HEK293 (cell line): ENCODE measurements around the gene ARL6IP5.

Source experiments
- CTCF ChIA-PET: fragments of 350-600 bp; formaldehyde crosslinking; extraction: SDS; loops from one replicate; lab custom pipeline; 2021; ENCODE audit warnings: antibody characterized with exemption; lab: Yijun Ruan, JAX
- POLR2A ChIA-PET: fragments of 300-600 bp; formaldehyde crosslinking; extraction: SDS; loops from one replicate; lab custom pipeline; 2020; ENCODE audit warnings: antibody characterized with exemption, inconsistent platforms; lab: Yijun Ruan, JAX
- H3K27ac ChIP-seq: fragments of 200-500 bp; sonication (Bioruptor generic); 2 replicates; pipeline ENCODE4 v1.5.1; 2014; ENCODE audit warnings: low read depth, low read length, control low read depth, inconsistent platforms; ENCODE audit errors: extremely low read depth
- H3K36me3 ChIP-seq, 2 experiments: fragments of 200-500 bp in 1 of 2; sonication (Bioruptor generic) in 1 of 2; 1 replicate in 1 of 2; 2 replicates in 1 of 2; pipeline ENCODE4 v1.5.1; 2014 to 2017; ENCODE audit warnings: inconsistent platforms in 2 of 2, low read length in 2 of 2; ENCODE audit not compliant: control insufficient read depth in 2 of 2, insufficient read depth in 1 of 2
- H3K4me1 ChIP-seq: fragments of 200-500 bp; sonication (Bioruptor generic); 2 replicates; pipeline ENCODE4 v1.5.1; 2014; ENCODE audit warnings: mild to moderate bottlenecking, low read length, inconsistent platforms; ENCODE audit not compliant: control insufficient read depth, insufficient read depth
- H3K4me3 ChIP-seq: 2 replicates; pipeline ENCODE4 v1.5.1; 2011; ENCODE audit warnings: low read depth, mild to moderate bottlenecking, control low read depth, low read length, moderate library complexity
- H3K9me3 ChIP-seq: fragments of 200-500 bp; sonication (Bioruptor generic); 2 replicates; pipeline ENCODE4 v1.5.1; 2014; ENCODE audit warnings: low read depth, low read length, inconsistent platforms; ENCODE audit not compliant: control insufficient read depth, insufficient read depth
- GFI1B ChIP-seq: fragments of 450-650 bp; formaldehyde crosslinking; IDR thresholded peaks from 2 replicates; pipeline ENCODE4 v1.5.1; 2016; ENCODE audit warnings: missing biosample characterization, missing genetic modification characterization
- KLF7 ChIP-seq: fragments of 450-650 bp; formaldehyde crosslinking; IDR thresholded peaks from 2 replicates; pipeline ENCODE4 v1.5.1; 2016; ENCODE audit warnings: missing biosample characterization, missing genetic modification characterization, borderline replicate concordance
- SP3 ChIP-seq: fragments of 450-650 bp; formaldehyde crosslinking; IDR thresholded peaks from 2 replicates; pipeline ENCODE4 v1.5.1; 2016; ENCODE audit warnings: missing biosample characterization, missing genetic modification characterization
- ZBTB17 ChIP-seq: fragments of 450-650 bp; formaldehyde crosslinking; IDR thresholded peaks from 2 replicates; pipeline ENCODE4 v1.5.1; 2016; ENCODE audit warnings: missing biosample characterization, missing genetic modification characterization
- ZBTB7A ChIP-seq: fragments of 450-650 bp; formaldehyde crosslinking; IDR thresholded peaks from 2 replicates; pipeline ENCODE4 v1.5.1; 2016; ENCODE audit warnings: low read depth, missing biosample characterization, missing genetic modification characterization
- ZNF132 ChIP-seq: fragments of 450-650 bp; formaldehyde crosslinking; IDR thresholded peaks from 2 replicates; pipeline ENCODE4 v1.5.1; 2017; ENCODE audit warnings: missing biosample characterization, missing genetic modification characterization, borderline replicate concordance
- ZNF239 ChIP-seq: fragments of 450-650 bp; formaldehyde crosslinking; IDR thresholded peaks from 2 replicates; pipeline ENCODE4 v1.5.1; 2016; ENCODE audit warnings: missing biosample characterization, missing genetic modification characterization
- ZNF571 ChIP-seq: fragments of 450-650 bp; formaldehyde crosslinking; IDR thresholded peaks from 2 replicates; pipeline ENCODE4 v1.5.0; 2017; ENCODE audit warnings: missing biosample characterization, missing genetic modification characterization
- ZNF629 ChIP-seq: fragments of 450-650 bp; formaldehyde crosslinking; IDR thresholded peaks from 2 replicates; pipeline ENCODE4 v1.5.1; 2017; ENCODE audit warnings: missing biosample characterization, missing genetic modification characterization
- ZNF707 ChIP-seq: fragments of 450-650 bp; formaldehyde crosslinking; IDR thresholded peaks from 2 replicates; pipeline ENCODE4 v1.5.1; 2016; ENCODE audit warnings: missing biosample characterization, missing genetic modification characterization
- ZXDB ChIP-seq: fragments of 450-650 bp; formaldehyde crosslinking; IDR thresholded peaks from 2 replicates; pipeline ENCODE4 v1.5.1; 2016; ENCODE audit warnings: missing biosample characterization, missing genetic modification characterization
- TF ChIP-seq, protein P1 (sequence below): fragments of 450-650 bp; formaldehyde crosslinking; IDR thresholded peaks from 2 replicates; pipeline ENCODE4 v1.5.1; 2016; ENCODE audit warnings: missing biosample characterization, missing genetic modification characterization
- TF ChIP-seq, protein P2 (sequence below): fragments of 450-650 bp; formaldehyde crosslinking; IDR thresholded peaks from 2 replicates; pipeline ENCODE4 v1.5.1; 2016; ENCODE audit warnings: missing biosample characterization, missing genetic modification characterization
- TF ChIP-seq, protein P3 (sequence below): fragments of 450-650 bp; IDR thresholded peaks from 2 replicates; pipeline ENCODE4 v1.5.1; 2018; ENCODE audit warnings: missing biosample characterization, mild to moderate bottlenecking, missing genetic modification characterization
- TF ChIP-seq, protein P4 (sequence below): fragments of 450-650 bp; formaldehyde crosslinking; IDR thresholded peaks from 2 replicates; pipeline ENCODE4; 2016; ENCODE audit warnings: missing biosample characterization, missing genetic modification characterization
- TF ChIP-seq, protein P5 (sequence below): fragments of 450-650 bp; formaldehyde crosslinking; IDR thresholded peaks from 2 replicates; pipeline ENCODE4 v1.5.1; 2016; ENCODE audit warnings: missing biosample characterization, missing genetic modification characterization
- TF ChIP-seq, protein P6 (sequence below): fragments of 450-650 bp; formaldehyde crosslinking; IDR thresholded peaks from 2 replicates; pipeline ENCODE4 v1.5.0; 2017; ENCODE audit warnings: missing biosample characterization, missing genetic modification characterization, borderline replicate concordance
- TF ChIP-seq, protein P7 (sequence below): fragments of 450-650 bp; IDR thresholded peaks from 2 replicates; pipeline ENCODE4 v1.5.1; 2018; ENCODE audit warnings: missing biosample characterization, missing genetic modification characterization
- TF ChIP-seq, protein P8 (sequence below): fragments of 450-650 bp; formaldehyde crosslinking; IDR thresholded peaks from 2 replicates; pipeline ENCODE4 v1.5.1; 2016; ENCODE audit warnings: missing biosample characterization, missing genetic modification characterization

The ARL6IP5 gene

DNA sequence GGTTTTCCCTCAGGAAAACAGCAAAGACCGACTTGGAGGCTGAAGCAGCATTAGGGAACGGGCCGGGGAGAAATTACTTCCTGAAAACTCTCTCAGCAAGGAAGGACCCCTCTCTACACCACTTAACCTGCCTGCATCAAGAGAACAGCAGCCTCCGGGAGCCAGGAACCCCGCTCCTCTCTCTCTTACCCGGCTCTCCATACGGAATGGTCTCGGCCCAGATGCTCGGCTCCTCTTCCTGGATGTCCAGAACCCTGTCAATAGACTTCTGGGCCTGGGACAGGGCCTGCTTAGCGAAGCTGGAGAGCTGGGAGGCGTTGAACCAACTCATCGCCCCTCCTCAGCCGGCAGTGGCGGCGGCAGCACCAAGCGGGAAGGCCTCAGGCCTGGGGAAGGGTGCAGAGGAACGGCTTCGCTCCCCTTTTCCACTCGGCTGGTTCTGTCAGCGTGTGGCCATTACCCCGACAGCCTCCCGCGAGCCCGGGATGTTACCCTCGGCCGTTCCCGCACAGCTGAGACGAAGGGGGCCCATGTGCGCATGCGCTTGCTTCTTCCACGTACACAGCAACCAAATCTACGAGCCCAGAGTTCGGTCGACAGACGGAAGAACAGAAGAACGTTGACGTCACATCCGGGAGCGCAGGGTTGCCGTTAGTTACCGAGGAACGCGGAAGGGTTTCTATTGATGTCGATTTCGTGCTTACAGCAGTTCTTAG, 32.8 kb upstream of the ARL6IP5 start, which contains the start of gene TMF1:
TMF1 (minus strand) TSS at position 578 of the 716 bp plus-strand sequence; CDS start at position 331, 247 bp downstream.
- H3K4me1 ChIP-seq = no peaks in the 10 kb centered on the region
- peaks cover 12 to 39% of the 10 kb centered on the region in 2 experiments; a peak in 2 of 3 replicates for H3K36me3 ChIP-seq
- H3K27ac ChIP-seq = peak within 1 kb of the TSS; percentile 68
- H3K9me3 ChIP-seq = no peaks in the 10 kb centered on the region
- CTCF ChIA-PET = interaction anchor here (0.6 to 1.4 kb wide), 2 partner anchors 9 to 54 kb away, joined by 3 read pairs; no protein-coding TSS in a partner anchor
- peak within 1 kb of the TSS; percentile 87 for H3K4me3 ChIP-seq
- POLR2A ChIA-PET = interaction anchor here (1.0 to 1.6 kb wide), 2 partner anchors 27 to 38 kb away, joined by 3 to 6 read pairs; partner anchors contain the start of gene EOGT
- TF ChIP-seq, protein P1, sequence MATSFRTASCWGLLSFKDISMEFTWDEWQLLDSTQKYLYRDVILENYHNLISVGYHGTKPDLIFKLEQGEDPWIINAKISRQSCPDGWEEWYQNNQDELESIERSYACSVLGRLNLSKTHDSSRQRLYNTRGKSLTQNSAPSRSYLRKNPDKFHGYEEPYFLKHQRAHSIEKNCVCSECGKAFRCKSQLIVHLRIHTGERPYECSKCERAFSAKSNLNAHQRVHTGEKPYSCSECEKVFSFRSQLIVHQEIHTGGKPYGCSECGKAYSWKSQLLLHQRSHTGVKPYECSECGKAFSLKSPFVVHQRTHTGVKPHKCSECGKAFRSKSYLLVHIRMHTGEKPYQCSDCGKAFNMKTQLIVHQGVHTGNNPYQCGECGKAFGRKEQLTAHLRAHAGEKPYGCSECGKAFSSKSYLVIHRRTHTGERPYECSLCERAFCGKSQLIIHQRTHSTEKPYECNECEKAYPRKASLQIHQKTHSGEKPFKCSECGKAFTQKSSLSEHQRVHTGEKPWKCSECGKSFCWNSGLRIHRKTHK (tag by site-specific recombination) = no peak
- TF ChIP-seq ZNF239 (tag by site-specific recombination) = no peak
- TF ChIP-seq, protein P2, sequence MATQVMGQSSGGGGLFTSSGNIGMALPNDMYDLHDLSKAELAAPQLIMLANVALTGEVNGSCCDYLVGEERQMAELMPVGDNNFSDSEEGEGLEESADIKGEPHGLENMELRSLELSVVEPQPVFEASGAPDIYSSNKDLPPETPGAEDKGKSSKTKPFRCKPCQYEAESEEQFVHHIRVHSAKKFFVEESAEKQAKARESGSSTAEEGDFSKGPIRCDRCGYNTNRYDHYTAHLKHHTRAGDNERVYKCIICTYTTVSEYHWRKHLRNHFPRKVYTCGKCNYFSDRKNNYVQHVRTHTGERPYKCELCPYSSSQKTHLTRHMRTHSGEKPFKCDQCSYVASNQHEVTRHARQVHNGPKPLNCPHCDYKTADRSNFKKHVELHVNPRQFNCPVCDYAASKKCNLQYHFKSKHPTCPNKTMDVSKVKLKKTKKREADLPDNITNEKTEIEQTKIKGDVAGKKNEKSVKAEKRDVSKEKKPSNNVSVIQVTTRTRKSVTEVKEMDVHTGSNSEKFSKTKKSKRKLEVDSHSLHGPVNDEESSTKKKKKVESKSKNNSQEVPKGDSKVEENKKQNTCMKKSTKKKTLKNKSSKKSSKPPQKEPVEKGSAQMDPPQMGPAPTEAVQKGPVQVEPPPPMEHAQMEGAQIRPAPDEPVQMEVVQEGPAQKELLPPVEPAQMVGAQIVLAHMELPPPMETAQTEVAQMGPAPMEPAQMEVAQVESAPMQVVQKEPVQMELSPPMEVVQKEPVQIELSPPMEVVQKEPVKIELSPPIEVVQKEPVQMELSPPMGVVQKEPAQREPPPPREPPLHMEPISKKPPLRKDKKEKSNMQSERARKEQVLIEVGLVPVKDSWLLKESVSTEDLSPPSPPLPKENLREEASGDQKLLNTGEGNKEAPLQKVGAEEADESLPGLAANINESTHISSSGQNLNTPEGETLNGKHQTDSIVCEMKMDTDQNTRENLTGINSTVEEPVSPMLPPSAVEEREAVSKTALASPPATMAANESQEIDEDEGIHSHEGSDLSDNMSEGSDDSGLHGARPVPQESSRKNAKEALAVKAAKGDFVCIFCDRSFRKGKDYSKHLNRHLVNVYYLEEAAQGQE (tag by site-specific recombination) = no peak
- TF ChIP-seq ZNF571 = no peak
- no peak for TF ChIP-seq SP3
- TF ChIP-seq, protein P3, sequence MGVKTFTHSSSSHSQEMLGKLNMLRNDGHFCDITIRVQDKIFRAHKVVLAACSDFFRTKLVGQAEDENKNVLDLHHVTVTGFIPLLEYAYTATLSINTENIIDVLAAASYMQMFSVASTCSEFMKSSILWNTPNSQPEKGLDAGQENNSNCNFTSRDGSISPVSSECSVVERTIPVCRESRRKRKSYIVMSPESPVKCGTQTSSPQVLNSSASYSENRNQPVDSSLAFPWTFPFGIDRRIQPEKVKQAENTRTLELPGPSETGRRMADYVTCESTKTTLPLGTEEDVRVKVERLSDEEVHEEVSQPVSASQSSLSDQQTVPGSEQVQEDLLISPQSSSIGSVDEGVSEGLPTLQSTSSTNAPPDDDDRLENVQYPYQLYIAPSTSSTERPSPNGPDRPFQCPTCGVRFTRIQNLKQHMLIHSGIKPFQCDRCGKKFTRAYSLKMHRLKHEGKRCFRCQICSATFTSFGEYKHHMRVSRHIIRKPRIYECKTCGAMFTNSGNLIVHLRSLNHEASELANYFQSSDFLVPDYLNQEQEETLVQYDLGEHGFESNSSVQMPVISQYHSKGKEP = no peak
- no peak for TF ChIP-seq ZBTB7A (tag by site-specific recombination)
- no peak for TF ChIP-seq ZNF707 (tag by site-specific recombination)
- TF ChIP-seq, protein P4, sequence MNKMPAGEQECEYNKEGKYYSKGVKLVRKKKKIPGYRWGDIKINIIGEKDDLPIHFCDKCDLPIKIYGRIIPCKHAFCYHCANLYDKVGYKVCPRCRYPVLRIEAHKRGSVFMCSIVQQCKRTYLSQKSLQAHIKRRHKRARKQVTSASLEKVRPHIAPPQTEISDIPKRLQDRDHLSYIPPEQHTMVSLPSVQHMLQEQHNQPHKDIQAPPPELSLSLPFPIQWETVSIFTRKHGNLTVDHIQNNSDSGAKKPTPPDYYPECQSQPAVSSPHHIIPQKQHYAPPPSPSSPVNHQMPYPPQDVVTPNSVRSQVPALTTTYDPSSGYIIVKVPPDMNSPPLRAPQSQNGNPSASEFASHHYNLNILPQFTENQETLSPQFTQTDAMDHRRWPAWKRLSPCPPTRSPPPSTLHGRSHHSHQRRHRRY (tag by site-specific recombination) = no peak
- peak; percentile 96 for TF ChIP-seq ZNF629 (tag by site-specific recombination)
- TF ChIP-seq ZNF132 (tag by site-specific recombination) = no peak
- TF ChIP-seq, protein P5, sequence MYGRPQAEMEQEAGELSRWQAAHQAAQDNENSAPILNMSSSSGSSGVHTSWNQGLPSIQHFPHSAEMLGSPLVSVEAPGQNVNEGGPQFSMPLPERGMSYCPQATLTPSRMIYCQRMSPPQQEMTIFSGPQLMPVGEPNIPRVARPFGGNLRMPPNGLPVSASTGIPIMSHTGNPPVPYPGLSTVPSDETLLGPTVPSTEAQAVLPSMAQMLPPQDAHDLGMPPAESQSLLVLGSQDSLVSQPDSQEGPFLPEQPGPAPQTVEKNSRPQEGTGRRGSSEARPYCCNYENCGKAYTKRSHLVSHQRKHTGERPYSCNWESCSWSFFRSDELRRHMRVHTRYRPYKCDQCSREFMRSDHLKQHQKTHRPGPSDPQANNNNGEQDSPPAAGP (tag by site-specific recombination) = no peak
- TF ChIP-seq, protein P6, sequence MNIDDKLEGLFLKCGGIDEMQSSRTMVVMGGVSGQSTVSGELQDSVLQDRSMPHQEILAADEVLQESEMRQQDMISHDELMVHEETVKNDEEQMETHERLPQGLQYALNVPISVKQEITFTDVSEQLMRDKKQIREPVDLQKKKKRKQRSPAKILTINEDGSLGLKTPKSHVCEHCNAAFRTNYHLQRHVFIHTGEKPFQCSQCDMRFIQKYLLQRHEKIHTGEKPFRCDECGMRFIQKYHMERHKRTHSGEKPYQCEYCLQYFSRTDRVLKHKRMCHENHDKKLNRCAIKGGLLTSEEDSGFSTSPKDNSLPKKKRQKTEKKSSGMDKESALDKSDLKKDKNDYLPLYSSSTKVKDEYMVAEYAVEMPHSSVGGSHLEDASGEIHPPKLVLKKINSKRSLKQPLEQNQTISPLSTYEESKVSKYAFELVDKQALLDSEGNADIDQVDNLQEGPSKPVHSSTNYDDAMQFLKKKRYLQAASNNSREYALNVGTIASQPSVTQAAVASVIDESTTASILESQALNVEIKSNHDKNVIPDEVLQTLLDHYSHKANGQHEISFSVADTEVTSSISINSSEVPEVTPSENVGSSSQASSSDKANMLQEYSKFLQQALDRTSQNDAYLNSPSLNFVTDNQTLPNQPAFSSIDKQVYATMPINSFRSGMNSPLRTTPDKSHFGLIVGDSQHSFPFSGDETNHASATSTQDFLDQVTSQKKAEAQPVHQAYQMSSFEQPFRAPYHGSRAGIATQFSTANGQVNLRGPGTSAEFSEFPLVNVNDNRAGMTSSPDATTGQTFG (tag by site-specific recombination) = no peak
- TF ChIP-seq, protein P7, sequence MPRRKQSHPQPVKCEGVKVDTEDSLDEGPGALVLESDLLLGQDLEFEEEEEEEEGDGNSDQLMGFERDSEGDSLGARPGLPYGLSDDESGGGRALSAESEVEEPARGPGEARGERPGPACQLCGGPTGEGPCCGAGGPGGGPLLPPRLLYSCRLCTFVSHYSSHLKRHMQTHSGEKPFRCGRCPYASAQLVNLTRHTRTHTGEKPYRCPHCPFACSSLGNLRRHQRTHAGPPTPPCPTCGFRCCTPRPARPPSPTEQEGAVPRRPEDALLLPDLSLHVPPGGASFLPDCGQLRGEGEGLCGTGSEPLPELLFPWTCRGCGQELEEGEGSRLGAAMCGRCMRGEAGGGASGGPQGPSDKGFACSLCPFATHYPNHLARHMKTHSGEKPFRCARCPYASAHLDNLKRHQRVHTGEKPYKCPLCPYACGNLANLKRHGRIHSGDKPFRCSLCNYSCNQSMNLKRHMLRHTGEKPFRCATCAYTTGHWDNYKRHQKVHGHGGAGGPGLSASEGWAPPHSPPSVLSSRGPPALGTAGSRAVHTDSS = no peak
- TF ChIP-seq KLF7 = no peak
- TF ChIP-seq ZXDB (tag by site-specific recombination) = no peak
- TF ChIP-seq, protein P8, sequence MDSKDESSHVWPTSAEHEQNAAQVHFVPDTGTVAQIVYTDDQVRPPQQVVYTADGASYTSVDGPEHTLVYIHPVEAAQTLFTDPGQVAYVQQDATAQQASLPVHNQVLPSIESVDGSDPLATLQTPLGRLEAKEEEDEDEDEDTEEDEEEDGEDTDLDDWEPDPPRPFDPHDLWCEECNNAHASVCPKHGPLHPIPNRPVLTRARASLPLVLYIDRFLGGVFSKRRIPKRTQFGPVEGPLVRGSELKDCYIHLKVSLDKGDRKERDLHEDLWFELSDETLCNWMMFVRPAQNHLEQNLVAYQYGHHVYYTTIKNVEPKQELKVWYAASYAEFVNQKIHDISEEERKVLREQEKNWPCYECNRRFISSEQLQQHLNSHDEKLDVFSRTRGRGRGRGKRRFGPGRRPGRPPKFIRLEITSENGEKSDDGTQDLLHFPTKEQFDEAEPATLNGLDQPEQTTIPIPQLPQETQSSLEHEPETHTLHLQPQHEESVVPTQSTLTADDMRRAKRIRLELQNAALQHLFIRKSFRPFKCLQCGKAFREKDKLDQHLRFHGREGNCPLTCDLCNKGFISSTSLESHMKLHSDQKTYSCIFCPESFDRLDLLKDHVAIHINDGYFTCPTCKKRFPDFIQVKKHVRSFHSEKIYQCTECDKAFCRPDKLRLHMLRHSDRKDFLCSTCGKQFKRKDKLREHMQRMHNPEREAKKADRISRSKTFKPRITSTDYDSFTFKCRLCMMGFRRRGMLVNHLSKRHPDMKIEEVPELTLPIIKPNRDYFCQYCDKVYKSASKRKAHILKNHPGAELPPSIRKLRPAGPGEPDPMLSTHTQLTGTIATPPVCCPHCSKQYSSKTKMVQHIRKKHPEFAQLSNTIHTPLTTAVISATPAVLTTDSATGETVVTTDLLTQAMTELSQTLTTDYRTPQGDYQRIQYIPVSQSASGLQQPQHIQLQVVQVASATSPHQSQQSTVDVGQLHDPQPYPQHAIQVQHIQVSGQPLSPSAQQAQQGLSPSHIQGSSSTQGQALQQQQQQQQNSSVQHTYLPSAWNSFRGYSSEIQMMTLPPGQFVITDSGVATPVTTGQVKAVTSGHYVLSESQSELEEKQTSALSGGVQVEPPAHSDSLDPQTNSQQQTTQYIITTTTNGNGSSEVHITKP (tag by site-specific recombination) = peak; percentile 87
- TF ChIP-seq ZBTB17 (tag by site-specific recombination) = peak; percentile 96
- TF ChIP-seq GFI1B = no peak
